Memory B cell (primary cell): Measurements from ENCODE around the gene SHANK3.

Experiments
- ATAC-seq: fragments of 150-1000 bp; cut with Tn5 transposase; 2 replicates; pipeline ENCODE4 v1.10.0; 2021; ENCODE audit warnings: low read depth, mild to moderate bottlenecking, moderate library complexity
- DNase-seq, 2 donors: peaks; one replicate each; pipeline ENCODE4 v3.0.0; 2022; ENCODE audit warnings: low spot score in 2 of 2
- H3K27ac Mint-ChIP-seq: one replicate; pipeline ENCODE4 v1.8.0; 2022; ENCODE audit warnings: mild to moderate bottlenecking, moderate library complexity, mixed read lengths
- H3K27me3 Mint-ChIP-seq: one replicate; pipeline ENCODE4 v1.8.0; 2022; ENCODE audit warnings: mixed read lengths
- H3K36me3 Mint-ChIP-seq: one replicate; pipeline ENCODE4 v1.8.0; 2022; ENCODE audit warnings: mild to moderate bottlenecking, mixed read lengths
- H3K4me1 Mint-ChIP-seq: one replicate; pipeline ENCODE4 v1.8.0; 2022; ENCODE audit warnings: mixed read lengths
- H3K4me3 Mint-ChIP-seq: one replicate; pipeline ENCODE4 v1.8.0; 2022; ENCODE audit warnings: mild to moderate bottlenecking, moderate library complexity, mixed read lengths
- H3K9me3 Mint-ChIP-seq: one replicate; pipeline ENCODE4 v1.8.0; 2022; ENCODE audit warnings: mixed read lengths

Gene SHANK3

GRCh38 chr22:50678651-50679521 lies 6.3 kb downstream of the SHANK3 start:
- no peak for DNase-seq
- Mint-ChIP-seq H3K4me1 (peaks cover 9% of the 10 kb centered on the region), H3K9me3 (no peaks in the 10 kb centered on the region), H3K4me3 (no peak overlapping the region), H3K36me3 (no peaks in the 10 kb centered on the region), H3K27ac (no peak overlapping the region), H3K27me3 (peaks cover 15% of the 10 kb centered on the region)
- ATAC-seq = no peak

- ATAC-seq (no peak), DNase-seq (no peak)
- Mint-ChIP-seq H3K4me3 (no peak overlapping the region), H3K9me3 (no peaks in the 10 kb centered on the region), H3K36me3 (no peaks in the 10 kb centered on the region), H3K27me3 (peaks cover 2% of the 10 kb centered on the region), H3K27ac (no peak overlapping the region), H3K4me1 (peaks cover 5% of the 10 kb centered on the region)
Measured at GRCh38 chr22:50683086-50683993, 10.7 kb downstream of the SHANK3 start.

- no peaks in the 10 kb centered on the region for H3K36me3 Mint-ChIP-seq
- no peak overlapping the region for H3K4me3 Mint-ChIP-seq
- no peaks in the 10 kb centered on the region for H3K9me3 Mint-ChIP-seq
- H3K27me3 Mint-ChIP-seq = peaks cover 2% of the 10 kb centered on the region
- peaks cover 5% of the 10 kb centered on the region for H3K4me1 Mint-ChIP-seq
- DNase-seq (no peak), ATAC-seq (no peak)
- H3K27ac Mint-ChIP-seq = no peak overlapping the region
Measured at GRCh38 chr22:50683994-50684371, 11.4 kb downstream of the SHANK3 start.

- Mint-ChIP-seq H3K9me3 (no peaks in the 10 kb centered on the region), H3K4me1 (peaks cover 5% of the 10 kb centered on the region), H3K36me3 (no peaks in the 10 kb centered on the region), H3K27me3 (peaks cover 2% of the 10 kb centered on the region), H3K4me3 (no peak overlapping the region), H3K27ac (peak overlapping the region; percentile 39)
- DNase-seq = no peak
- no peak for ATAC-seq
Measured at GRCh38 chr22:50684501-50684900, 11.9 kb downstream of the SHANK3 start.

GRCh38 chr22:50684986-50685385 lies 12.4 kb downstream of the SHANK3 start:
- DNase-seq = no peak
- H3K27me3 Mint-ChIP-seq = peaks cover 2% of the 10 kb centered on the region
- H3K4me3 Mint-ChIP-seq = no peak overlapping the region
- H3K36me3 Mint-ChIP-seq = no peaks in the 10 kb centered on the region
- no peak overlapping the region for H3K27ac Mint-ChIP-seq
- no peaks in the 10 kb centered on the region for H3K9me3 Mint-ChIP-seq
- ATAC-seq = no peak
- H3K4me1 Mint-ChIP-seq = peaks cover 5% of the 10 kb centered on the region

- Mint-ChIP-seq H3K27ac (no peak overlapping the region), H3K9me3 (no peaks in the 10 kb centered on the region), H3K4me3 (no peak overlapping the region), H3K27me3 (peaks cover 2% of the 10 kb centered on the region), H3K36me3 (no peaks in the 10 kb centered on the region), H3K4me1 (peaks cover 5% of the 10 kb centered on the region)
- DNase-seq (no peak), ATAC-seq (no peak)
Measured at GRCh38 chr22:50686794-50687193, 14.2 kb downstream of the SHANK3 start.

- ATAC-seq (no peak), DNase-seq (no peak)
- peaks cover 5% of the 10 kb centered on the region for H3K4me1 Mint-ChIP-seq
- H3K27ac Mint-ChIP-seq = no peak overlapping the region
- H3K9me3 Mint-ChIP-seq = peaks cover 3% of the 10 kb centered on the region
- no peaks in the 10 kb centered on the region for H3K36me3 Mint-ChIP-seq
- H3K27me3 Mint-ChIP-seq = peaks cover 2% of the 10 kb centered on the region
- no peak overlapping the region for H3K4me3 Mint-ChIP-seq
Measured at GRCh38 chr22:50687829-50688228, 15.2 kb downstream of the SHANK3 start.

- Mint-ChIP-seq H3K27ac (no peak overlapping the region), H3K27me3 (peaks cover 2% of the 10 kb centered on the region), H3K4me3 (no peak overlapping the region), H3K4me1 (peaks cover 5% of the 10 kb centered on the region), H3K9me3 (peaks cover 3% of the 10 kb centered on the region), H3K36me3 (no peaks in the 10 kb centered on the region)
- ATAC-seq (no peak), DNase-seq (no peak)
Measured at GRCh38 chr22:50688448-50688847, 15.8 kb downstream of the SHANK3 start.

GRCh38 chr22:50691521-50691920 lies 18.9 kb downstream of the SHANK3 start:
- no peak overlapping the region for H3K27ac Mint-ChIP-seq

GRCh38 chr22:50693462-50693861 lies 20.8 kb downstream of the SHANK3 start:
- H3K9me3 Mint-ChIP-seq = peaks cover 3% of the 10 kb centered on the region
- peaks cover 6% of the 10 kb centered on the region for H3K27me3 Mint-ChIP-seq
- H3K27ac Mint-ChIP-seq = no peak overlapping the region
- DNase-seq (no peak), ATAC-seq (no peak)
- H3K36me3 Mint-ChIP-seq = no peaks in the 10 kb centered on the region
- H3K4me1 Mint-ChIP-seq = no peaks in the 10 kb centered on the region
- H3K4me3 Mint-ChIP-seq = no peak overlapping the region

More at GRCh38 chr22:50691521-50691920, 18.9 kb downstream of the SHANK3 start:
- H3K4me1 Mint-ChIP-seq = peaks cover 5% of the 10 kb centered on the region
- H3K27me3 Mint-ChIP-seq = peaks cover 3% of the 10 kb centered on the region
- DNase-seq (no peak), ATAC-seq (no peak)
- H3K9me3 Mint-ChIP-seq = peaks cover 3% of the 10 kb centered on the region
- no peaks in the 10 kb centered on the region for H3K36me3 Mint-ChIP-seq
- H3K4me3 Mint-ChIP-seq = no peak overlapping the region

GRCh38 chr22:50694099-50694605 lies 21.5 kb downstream of the SHANK3 start:
- Mint-ChIP-seq H3K27me3 (peaks cover 11% of the 10 kb centered on the region), H3K4me1 (no peaks in the 10 kb centered on the region), H3K36me3 (no peaks in the 10 kb centered on the region), H3K9me3 (peaks cover 3% of the 10 kb centered on the region), H3K4me3 (no peak overlapping the region), H3K27ac (no peak overlapping the region)
- ATAC-seq (no peak), DNase-seq (no peak)

- Mint-ChIP-seq H3K36me3 (no peaks in the 10 kb centered on the region), H3K4me3 (no peak overlapping the region), H3K4me1 (no peaks in the 10 kb centered on the region), H3K9me3 (peaks cover 3% of the 10 kb centered on the region), H3K27me3 (peaks cover 13% of the 10 kb centered on the region), H3K27ac (no peak overlapping the region)
- DNase-seq = no peak
- ATAC-seq = no peak
Measured at GRCh38 chr22:50694766-50695420, 22.3 kb downstream of the SHANK3 start.

- no peak overlapping the region for H3K27ac Mint-ChIP-seq
Measured at GRCh38 chr22:50695421-50696250, 23.0 kb downstream of the SHANK3 start.

More at GRCh38 chr22:50695421-50696250, 23.0 kb downstream of the SHANK3 start:
- no peaks in the 10 kb centered on the region for H3K4me1 Mint-ChIP-seq
- no peaks in the 10 kb centered on the region for H3K36me3 Mint-ChIP-seq
- H3K27me3 Mint-ChIP-seq = peaks cover 17% of the 10 kb centered on the region
- H3K9me3 Mint-ChIP-seq = peaks cover 3% of the 10 kb centered on the region
- ATAC-seq = no peak
- no peak for DNase-seq
- no peak overlapping the region for H3K4me3 Mint-ChIP-seq
